ENCODE results near the gene IFI35.

IFI35 gene

DNA sequence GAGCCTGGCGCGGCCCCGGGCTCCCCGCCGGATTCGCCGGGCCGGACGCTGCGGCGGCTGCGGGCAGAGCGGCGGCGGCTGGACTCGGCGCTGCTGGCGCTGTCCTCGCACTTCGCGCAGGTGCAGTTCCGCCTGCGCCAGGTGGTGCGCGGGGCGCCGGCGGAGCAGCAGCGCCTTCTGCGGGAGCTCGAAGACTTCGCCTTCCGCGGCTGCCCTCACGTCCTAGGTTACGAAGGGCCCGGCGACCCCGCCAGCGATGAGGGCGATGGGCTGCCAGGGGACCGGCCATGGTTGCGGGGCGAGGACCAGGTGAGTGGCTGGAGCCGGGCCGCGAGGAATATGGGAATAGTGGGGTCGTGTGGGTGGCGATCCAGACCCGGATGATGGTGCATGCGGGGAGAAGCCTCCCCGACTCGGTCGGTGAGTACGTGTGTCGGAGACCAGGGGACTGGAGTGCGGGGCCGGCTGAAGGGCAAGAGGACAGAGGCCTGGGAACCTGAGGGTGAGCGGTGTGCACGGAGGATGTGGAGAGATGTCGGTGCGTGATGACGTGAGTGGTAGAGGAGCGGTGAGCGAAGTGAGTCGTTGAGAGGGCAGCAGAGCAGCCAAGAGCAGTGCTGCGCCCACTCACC is 25.7 kb upstream of the IFI35 start:
- TF ChIP-seq CSDC2 (CRISPR knock-in tag; IDR thresholded peaks at IDR 0.05) (no peak), SNAI2 (CRISPR knock-in tag; IDR thresholded peaks at IDR 0.05) (no peak), ISL1 (CRISPR knock-in tag; IDR thresholded peaks at IDR 0.05) (no peak), ESRRG (CRISPR knock-in tag; IDR thresholded peaks at IDR 0.05) (no peak), ZFP3 (CRISPR knock-in tag; IDR thresholded peaks at IDR 0.05) (no peak), ARNTL (CRISPR knock-in tag; IDR thresholded peaks at IDR 0.05; ENCODE audit: borderline replicate concordance, low read depth) (no peak), ZFP30 (CRISPR knock-in tag; IDR thresholded peaks at IDR 0.05) (no peak), GLIS3 (CRISPR knock-in tag; IDR thresholded peaks at IDR 0.05) (no peak), ZC3H10 (CRISPR knock-in tag; IDR thresholded peaks at IDR 0.05) (no peak), BACH2 (CRISPR knock-in tag; IDR thresholded peaks at IDR 0.05; ENCODE audit: borderline replicate concordance) (no peak), ZNF565 (CRISPR knock-in tag; conservative IDR thresholded peaks at IDR 0.05; ENCODE audit: low read depth) (no peak), TCF4 (CRISPR knock-in tag; IDR thresholded peaks at IDR 0.05; ENCODE audit: borderline replicate concordance) (no peak)
- TF ChIP-seq, protein P1, sequence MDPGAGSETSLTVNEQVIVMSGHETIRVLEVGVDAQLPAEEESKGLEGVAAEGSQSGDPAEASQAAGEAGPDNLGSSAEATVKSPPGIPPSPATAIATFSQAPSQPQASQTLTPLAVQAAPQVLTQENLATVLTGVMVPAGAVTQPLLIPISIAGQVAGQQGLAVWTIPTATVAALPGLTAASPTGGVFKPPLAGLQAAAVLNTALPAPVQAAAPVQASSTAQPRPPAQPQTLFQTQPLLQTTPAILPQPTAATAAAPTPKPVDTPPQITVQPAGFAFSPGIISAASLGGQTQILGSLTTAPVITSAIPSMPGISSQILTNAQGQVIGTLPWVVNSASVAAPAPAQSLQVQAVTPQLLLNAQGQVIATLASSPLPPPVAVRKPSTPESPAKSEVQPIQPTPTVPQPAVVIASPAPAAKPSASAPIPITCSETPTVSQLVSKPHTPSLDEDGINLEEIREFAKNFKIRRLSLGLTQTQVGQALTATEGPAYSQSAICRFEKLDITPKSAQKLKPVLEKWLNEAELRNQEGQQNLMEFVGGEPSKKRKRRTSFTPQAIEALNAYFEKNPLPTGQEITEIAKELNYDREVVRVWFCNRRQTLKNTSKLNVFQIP (CRISPR knock-in tag; IDR thresholded peaks at IDR 0.05; ENCODE audit: borderline replicate concordance, low read depth): no peak
- TF ChIP-seq, protein P2, sequence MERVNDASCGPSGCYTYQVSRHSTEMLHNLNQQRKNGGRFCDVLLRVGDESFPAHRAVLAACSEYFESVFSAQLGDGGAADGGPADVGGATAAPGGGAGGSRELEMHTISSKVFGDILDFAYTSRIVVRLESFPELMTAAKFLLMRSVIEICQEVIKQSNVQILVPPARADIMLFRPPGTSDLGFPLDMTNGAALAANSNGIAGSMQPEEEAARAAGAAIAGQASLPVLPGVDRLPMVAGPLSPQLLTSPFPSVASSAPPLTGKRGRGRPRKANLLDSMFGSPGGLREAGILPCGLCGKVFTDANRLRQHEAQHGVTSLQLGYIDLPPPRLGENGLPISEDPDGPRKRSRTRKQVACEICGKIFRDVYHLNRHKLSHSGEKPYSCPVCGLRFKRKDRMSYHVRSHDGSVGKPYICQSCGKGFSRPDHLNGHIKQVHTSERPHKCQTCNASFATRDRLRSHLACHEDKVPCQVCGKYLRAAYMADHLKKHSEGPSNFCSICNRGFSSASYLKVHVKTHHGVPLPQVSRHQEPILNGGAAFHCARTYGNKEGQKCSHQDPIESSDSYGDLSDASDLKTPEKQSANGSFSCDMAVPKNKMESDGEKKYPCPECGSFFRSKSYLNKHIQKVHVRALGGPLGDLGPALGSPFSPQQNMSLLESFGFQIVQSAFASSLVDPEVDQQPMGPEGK (CRISPR knock-in tag; IDR thresholded peaks at IDR 0.05; ENCODE audit: borderline replicate concordance): no peak
- TF ChIP-seq, protein P3, sequence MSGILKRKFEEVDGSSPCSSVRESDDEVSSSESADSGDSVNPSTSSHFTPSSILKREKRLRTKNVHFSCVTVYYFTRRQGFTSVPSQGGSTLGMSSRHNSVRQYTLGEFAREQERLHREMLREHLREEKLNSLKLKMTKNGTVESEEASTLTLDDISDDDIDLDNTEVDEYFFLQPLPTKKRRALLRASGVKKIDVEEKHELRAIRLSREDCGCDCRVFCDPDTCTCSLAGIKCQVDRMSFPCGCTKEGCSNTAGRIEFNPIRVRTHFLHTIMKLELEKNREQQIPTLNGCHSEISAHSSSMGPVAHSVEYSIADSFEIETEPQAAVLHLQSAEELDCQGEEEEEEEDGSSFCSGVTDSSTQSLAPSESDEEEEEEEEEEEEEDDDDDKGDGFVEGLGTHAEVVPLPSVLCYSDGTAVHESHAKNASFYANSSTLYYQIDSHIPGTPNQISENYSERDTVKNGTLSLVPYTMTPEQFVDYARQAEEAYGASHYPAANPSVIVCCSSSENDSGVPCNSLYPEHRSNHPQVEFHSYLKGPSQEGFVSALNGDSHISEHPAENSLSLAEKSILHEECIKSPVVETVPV (CRISPR knock-in tag; IDR thresholded peaks at IDR 0.05): no peak
- TF ChIP-seq, protein P4, sequence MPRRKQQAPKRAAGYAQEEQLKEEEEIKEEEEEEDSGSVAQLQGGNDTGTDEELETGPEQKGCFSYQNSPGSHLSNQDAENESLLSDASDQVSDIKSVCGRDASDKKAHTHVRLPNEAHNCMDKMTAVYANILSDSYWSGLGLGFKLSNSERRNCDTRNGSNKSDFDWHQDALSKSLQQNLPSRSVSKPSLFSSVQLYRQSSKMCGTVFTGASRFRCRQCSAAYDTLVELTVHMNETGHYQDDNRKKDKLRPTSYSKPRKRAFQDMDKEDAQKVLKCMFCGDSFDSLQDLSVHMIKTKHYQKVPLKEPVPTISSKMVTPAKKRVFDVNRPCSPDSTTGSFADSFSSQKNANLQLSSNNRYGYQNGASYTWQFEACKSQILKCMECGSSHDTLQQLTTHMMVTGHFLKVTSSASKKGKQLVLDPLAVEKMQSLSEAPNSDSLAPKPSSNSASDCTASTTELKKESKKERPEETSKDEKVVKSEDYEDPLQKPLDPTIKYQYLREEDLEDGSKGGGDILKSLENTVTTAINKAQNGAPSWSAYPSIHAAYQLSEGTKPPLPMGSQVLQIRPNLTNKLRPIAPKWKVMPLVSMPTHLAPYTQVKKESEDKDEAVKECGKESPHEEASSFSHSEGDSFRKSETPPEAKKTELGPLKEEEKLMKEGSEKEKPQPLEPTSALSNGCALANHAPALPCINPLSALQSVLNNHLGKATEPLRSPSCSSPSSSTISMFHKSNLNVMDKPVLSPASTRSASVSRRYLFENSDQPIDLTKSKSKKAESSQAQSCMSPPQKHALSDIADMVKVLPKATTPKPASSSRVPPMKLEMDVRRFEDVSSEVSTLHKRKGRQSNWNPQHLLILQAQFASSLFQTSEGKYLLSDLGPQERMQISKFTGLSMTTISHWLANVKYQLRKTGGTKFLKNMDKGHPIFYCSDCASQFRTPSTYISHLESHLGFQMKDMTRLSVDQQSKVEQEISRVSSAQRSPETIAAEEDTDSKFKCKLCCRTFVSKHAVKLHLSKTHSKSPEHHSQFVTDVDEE (CRISPR knock-in tag; IDR thresholded peaks at IDR 0.05): no peak
- TF ChIP-seq, protein P5, sequence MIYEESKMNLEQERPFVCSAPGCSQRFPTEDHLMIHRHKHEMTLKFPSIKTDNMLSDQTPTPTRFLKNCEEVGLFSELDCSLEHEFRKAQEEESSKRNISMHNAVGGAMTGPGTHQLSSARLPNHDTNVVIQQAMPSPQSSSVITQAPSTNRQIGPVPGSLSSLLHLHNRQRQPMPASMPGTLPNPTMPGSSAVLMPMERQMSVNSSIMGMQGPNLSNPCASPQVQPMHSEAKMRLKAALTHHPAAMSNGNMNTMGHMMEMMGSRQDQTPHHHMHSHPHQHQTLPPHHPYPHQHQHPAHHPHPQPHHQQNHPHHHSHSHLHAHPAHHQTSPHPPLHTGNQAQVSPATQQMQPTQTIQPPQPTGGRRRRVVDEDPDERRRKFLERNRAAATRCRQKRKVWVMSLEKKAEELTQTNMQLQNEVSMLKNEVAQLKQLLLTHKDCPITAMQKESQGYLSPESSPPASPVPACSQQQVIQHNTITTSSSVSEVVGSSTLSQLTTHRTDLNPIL (CRISPR knock-in tag; IDR thresholded peaks at IDR 0.05; ENCODE audit: low read depth): no peak
- ATAC-seq: peak; percentile 79

DNA sequence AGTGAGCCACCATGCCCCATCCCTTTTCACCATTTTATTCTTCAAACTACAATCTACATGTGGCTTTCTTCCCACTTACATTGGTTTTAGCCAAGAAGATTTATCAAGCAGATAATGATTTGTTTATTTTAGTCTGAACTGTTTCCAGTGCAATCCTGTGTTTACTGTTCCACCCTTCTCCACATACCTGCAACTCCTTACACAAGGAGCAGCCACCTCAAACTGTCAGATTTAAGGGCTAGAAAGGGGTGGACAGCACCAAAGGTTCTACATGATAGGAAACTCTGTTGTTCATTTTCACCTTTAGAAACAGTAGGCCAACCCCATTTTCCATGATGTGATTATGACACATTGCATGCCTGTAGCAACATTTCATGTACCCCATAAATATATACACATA is 24.3 kb upstream of the IFI35 start:
- no peak for ATAC-seq
- TF ChIP-seq ISL1 (CRISPR knock-in tag; IDR thresholded peaks at IDR 0.05) (no peak), ESRRG (CRISPR knock-in tag; IDR thresholded peaks at IDR 0.05) (no peak), ZNF565 (CRISPR knock-in tag; conservative IDR thresholded peaks at IDR 0.05; ENCODE audit: low read depth) (no peak), GLIS3 (CRISPR knock-in tag; IDR thresholded peaks at IDR 0.05) (no peak), CSDC2 (CRISPR knock-in tag; IDR thresholded peaks at IDR 0.05) (no peak), ZFP3 (CRISPR knock-in tag; IDR thresholded peaks at IDR 0.05) (no peak), ZNF8 (CRISPR knock-in tag; IDR thresholded peaks at IDR 0.05) (no peak), RARB (CRISPR knock-in tag; IDR thresholded peaks at IDR 0.05) (no peak), PPARA (CRISPR knock-in tag; IDR thresholded peaks at IDR 0.05; ENCODE audit: borderline replicate concordance) (no peak), ZC3H10 (CRISPR knock-in tag; IDR thresholded peaks at IDR 0.05) (no peak), SNAI2 (CRISPR knock-in tag; IDR thresholded peaks at IDR 0.05) (no peak), ZFP30 (CRISPR knock-in tag; IDR thresholded peaks at IDR 0.05) (no peak), ZNF70 (CRISPR knock-in tag; IDR thresholded peaks at IDR 0.05) (no peak), TCF4 (CRISPR knock-in tag; IDR thresholded peaks at IDR 0.05; ENCODE audit: borderline replicate concordance) (no peak)
- TF ChIP-seq, protein P5 (CRISPR knock-in tag; IDR thresholded peaks at IDR 0.05; ENCODE audit: low read depth): no peak
- TF ChIP-seq, protein P2 (CRISPR knock-in tag; IDR thresholded peaks at IDR 0.05; ENCODE audit: borderline replicate concordance): no peak
- TF ChIP-seq, protein P3 (CRISPR knock-in tag; IDR thresholded peaks at IDR 0.05): no peak

All from SK-N-SH treated with all-trans-retinoic acid at 6 μM for 48 hours (cell line).